GM18508 (cell line): ENCODE measurements around the gene SPPL2B.

Experiments
- ATAC-seq: cut with Tn5 transposase; IDR thresholded peaks from one replicate; pipeline ENCODE4 v1.9.1; 2021; ENCODE audit warnings: moderate number of reproducible peaks; ENCODE audit not compliant: insufficient read depth, unreplicated experiment

SPPL2B gene

DNA sequence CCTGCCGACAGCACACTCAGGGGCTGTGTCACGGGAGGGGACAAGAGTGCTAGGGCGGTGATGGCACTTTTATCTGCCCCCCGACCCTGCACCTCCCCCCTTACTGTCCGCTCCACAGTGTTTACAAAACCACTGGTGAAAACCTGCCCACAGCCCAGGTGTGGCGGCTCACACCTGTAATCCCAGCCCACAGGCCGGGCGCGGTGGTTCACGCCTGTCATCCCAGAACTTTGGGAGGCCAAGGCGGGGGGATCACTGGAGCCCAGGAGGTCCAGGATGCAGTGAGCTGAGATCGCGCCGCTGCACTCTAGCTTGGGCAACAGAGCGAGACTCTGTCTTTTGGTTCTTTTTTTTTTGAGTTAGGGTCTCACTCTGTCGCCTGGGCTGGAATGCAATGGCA is 32.3 kb upstream of the SPPL2B start:
- no peak for ATAC-seq

DNA sequence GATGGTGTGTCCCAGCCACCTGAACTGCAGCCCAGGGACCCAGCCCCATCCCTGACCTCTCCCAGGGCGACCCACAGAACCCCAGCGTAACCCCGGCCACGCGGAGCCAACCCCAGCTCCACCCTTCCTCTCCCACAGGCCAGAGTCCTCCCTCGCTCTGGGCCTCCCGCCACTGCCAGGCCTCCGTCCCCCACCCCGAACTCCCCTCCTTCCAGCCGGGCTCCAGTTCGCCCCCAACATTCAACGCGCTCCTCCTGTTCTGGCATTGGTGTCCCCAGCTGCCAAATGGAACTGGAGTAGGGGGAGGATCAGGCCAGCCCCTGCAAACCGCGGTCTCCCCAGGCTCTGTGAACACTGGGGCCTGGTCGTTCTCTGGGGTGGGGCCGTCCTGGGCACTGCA is 28.0 kb upstream of the SPPL2B start:
- no peak for ATAC-seq

DNA sequence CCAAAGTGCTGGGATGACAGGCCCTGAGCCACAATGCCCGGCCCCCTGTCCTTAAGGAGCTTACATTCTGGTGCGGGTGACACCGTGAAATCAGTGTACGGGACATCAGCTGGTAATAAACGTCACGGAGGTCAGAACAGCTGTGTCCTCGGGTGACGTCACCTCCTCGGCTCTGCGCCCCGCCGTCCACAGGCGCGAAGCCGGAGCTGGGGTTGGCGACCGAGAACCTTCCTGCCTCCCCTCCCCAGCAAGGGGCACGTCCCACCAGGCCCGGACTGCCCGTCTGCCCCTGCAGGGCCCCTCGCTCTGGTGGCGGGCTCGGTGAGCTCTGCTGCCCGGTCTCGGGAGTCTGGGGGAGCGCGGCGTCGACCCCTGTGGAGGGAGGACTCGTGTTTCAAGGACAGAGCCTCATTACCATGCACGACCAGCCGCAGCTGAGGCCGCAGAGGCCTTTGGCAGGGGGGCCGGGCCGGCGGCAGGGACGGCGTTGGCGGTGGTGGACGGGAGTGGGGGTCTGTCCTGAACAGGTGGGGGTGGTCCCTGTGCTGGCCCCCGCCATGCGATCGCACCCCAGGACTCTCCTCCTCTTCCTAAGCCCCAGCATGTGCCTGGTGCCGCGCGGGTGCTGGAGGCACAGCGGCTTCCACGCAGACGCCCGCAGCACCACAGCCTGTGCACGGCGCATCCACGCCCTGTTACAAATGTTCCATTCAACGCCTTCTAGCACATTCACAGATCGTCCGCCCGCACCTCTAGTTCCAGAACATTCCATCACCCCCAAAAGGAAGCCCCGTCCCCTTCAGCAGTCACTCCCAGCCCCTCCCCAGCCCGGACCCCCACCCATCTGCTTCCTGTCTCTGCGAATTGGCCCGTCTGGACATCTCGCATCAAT is 25.9 kb upstream of the SPPL2B start:
- no peak for ATAC-seq

DNA sequence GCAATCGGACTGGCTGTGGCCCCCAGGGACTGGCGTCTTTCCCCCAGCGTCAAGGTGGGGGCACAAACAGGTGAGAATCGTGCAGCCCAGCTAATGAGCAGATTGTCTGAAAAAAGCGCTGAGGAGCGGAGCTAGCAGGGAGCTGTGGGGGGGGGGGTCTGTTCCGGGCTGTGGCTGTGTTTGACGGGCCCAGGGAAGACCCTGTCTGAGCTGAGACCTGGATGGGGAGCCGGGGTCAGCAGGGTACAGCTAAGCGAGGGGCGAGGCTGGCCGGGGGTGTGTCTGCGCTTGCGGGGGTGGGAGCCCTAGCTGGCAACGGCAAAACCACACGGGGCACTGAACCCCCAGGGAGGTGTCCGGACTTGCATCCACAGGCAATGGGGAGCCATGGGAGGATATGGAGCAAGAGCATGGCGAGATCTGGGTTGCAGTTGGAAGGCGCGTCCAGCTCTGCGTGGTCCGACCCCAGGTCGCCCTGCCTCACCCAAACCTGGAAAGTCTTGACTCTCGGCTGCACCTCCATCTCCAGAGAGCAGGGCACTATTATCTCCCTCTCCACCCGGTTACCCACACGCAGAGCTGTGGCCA is 25.2 kb upstream of the SPPL2B start:
- no peak for ATAC-seq

DNA sequence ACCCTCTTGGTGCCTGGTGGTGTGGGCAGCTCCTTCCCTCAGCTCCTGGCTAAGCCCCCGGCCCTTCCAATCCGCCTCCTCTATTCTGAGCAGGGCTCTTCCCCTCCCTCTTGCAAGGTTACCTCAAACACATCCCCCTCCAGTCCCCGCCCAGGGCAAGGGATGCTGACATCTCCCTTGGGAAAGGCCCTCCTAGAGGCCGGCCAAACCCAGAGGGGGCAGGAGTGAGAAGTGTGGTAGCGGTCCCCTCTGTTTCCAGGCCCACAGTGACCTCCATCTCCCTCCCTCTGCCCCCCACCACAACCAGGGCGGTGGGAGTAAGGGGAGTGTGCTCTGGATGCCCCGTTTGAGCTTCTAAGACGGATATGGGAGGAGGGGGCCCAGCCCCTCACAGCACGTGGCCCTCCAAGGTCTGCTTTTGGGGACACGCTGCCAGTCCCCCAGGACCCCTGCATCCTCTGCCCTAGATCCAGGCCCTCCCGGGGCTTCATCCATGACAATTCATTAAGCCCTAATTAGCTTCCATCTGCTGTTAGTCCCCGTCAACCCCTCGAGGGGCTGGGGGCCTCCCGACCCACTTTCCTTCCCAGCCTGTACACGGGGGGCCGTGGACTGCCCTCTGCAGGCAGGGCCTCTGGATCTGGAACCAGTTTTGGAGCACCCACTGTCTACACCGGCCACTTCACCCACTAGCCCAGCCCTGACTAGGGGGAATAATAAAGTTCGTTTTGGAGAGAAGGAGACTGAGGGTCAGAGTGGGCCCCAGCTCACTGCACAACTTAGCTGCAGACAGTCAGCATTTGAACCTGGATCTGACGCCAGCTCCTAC is 22.8 kb upstream of the SPPL2B start:
- ATAC-seq = no peak

DNA sequence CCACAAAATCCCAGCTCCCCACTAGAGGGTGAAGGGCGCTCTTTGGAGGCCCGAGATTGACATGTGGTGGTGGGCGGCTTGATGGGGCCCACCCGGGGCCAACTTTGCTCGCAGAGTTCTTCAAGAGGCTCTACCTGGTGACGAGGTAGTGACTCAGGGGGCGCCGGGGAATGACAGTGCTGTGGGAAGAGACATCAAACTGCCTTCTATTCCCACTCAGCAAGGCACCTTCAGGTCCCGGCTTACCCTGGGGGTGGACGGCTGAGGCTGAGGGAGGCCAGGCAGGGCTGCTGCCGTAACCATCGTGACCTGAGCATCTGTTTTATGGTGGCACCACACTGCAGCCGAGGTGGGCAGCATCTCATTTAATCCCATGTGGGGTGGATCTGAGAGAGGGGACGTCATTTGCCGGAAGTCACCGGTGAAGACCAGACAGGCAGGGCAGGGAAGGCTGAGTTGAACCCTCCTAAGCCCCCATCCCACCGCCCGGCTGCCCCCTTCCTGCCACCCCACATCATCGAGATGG is 22.1 kb upstream of the SPPL2B start:
- ATAC-seq = no peak

DNA sequence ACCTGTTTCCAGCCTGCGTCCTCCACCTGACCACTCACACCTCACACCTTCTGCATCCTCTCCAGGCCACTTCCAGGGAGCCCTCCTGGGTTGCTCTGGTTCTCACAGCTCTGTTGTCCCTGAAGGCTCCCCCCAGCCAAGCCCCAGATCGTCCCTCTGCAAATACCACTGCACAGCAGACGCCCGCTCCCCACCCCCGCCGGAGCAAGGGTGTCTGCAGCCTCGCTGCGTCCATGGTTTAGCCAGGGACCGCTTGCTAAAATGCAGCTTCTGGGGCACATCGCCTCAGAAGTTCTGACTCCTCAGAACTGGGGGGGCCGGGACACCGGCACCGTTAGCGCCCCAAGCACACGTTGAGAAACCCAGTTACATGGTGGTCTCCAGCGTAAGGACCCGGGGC is 21.5 kb upstream of the SPPL2B start:
- ATAC-seq = no peak

DNA sequence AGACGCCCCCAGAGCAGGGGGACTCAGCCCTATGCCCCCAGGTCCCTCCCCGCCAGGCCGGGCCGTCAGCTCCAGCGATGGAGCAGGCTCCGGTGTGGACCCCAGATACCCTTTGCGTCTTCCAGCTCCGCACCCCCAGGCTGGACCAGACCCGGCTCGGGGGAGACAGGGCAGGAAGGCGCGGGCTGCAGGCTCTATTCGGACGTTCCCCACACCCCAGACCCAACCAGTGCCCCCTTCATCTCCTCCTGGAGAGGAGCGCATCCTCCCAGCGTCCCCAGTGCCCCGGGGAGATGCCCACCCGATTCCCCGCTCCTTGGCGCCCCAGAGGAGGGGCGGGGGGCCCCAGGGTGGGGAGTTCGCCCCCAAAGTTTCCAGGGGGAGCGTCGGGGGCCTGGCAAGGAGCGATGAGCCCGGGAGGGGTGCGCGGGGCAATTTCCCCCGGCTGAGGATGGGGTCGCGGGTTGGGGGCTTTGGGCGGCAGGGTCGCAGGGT is 20.9 kb upstream of the SPPL2B start:
- ATAC-seq = no peak

DNA sequence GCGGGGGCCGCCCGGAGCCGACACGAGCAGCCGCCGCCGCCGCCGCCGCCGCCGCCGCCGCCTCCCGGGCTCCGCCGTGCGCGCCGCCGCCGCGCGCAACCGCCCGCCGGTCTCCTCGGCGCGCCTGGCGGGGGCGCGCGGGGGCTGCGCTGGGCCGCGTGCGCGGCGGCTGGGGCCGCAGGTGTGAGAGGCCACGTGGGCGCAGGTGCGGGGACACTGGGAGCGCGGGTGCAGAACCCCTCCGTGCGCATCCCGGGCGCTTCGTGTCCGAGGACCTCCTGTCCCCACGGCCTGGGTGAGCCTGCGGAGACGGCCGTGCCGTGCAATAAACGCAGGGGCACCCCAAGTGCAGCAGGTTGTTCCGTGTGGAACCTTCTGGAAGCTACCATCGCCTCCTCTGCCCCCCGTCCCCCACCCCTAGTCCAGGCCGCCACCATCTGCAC is 20.3 kb upstream of the SPPL2B start, which contains the start of gene LINGO3:
TSS of gene LINGO3 (minus strand) at position 41 of the 443 bp plus-strand sequence. CDS start 16,378 bp downstream, outside the sequence.
- no peak for ATAC-seq

DNA sequence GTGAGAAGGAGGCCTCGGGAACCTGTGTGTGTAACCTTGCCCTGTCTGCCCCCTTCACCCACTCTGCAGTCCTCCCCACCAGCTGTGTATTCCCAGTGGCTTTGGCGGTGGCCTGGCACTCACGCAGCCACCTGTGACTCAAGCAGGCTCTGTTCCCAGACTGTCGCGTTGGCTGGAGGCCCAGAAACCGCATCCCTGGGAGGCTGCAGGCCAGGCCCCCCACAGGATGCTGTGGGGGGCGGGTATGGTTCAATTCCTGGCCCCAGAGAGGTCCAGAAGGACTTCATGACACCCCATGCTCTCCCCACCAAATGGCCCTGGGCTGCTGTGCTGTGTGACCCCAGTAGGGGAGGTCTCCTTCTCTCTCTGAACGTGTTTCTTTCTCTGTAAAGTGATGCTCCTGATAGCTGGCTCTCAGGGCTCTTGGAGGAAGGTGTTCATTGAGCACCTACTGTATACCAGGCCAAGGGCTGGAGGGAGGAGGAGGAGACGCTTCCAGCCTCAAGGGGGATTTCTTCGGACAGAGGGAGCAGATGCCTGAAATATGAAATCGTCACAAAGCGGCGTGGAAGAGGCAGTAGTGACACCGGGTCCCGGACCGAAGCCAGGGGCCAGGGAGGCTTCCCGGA is 18.6 kb upstream of the SPPL2B start:
- ATAC-seq = no peak

DNA sequence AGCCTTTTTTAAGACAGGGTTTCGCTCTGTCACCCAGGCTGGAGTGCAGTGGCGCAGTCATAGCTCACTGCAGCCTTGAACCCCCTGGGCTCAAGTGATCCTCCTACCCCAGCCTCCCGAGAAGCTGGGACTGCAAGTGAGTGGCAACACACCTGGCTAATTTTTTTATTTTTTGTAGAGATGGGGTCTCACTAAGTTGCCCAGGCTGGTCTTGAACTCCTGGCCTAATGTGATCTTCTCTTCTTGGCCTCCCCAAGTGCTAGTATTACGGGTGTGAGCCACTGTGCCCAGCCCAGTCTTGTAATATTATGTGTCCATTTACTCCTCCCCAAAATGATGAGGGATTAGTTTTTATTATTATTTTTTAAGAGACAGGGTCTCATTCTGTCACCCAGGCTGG is 17.4 kb upstream of the SPPL2B start:
- no peak for ATAC-seq

DNA sequence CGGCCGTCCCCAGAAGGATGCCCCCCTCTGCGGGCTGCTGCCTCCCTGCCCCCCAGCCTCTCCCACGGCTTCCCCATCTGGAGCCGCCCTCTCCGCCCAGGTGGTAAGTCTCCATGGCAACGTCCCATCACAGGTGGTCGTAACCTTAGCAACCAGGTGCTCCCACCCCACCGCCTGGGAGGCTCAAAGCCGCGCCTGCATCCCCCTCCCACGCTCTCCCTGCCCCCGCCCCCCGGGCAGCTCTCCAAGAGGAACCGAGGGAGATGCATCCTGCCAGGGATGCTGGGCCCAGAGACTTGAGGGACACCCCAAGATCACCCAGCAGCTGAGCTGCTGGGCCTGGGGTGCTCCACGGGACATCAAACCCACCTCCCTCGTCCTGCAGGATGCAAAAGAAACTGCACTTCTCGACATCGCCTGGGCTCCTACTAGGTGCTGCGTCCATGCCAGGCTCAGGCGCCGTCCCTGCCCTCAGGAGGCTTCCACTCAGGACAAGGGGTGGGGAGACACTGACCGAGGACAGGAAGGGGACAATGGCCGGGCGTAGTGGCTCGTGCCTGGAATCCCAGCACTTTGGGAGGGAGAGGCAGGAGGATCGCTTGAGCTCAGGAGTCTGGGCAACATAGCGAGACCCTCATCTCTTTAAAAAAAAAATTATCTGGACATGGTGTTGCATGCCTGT is 15.5 kb upstream of the SPPL2B start:
- ATAC-seq = no peak

DNA sequence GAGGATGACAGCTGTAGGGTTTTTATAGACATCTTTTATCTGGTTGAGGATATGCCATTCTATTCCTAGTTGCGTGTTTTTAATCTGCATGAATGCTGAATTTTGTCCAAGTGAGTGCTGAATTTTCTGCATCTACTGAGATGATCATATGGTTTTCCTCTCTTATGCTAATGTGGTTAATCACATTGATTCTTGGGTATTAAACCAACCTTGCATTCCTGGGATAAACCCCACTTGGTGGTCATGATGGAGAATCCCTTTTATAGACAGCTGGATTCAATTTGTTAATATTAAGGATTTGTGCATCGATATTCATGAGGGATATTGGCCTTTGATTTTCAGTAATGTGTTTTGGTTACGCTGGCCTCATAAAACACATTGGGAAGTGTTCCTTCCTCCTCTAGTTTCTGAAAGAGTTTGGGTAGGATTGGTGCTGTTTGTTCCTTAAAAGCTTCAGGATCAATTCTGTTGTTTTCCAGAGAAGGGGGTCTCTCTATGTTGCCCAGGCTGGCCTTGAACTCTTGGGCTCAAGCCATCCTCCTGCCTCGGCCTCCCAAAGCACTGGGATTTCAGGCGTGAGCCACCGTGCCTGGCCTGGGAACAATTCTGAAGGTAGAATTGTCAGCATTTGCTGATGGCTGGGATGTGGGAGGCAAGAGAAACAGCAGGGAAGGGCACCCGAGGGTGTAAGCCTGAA is 13.2 kb upstream of the SPPL2B start:
- ATAC-seq = no peak

DNA sequence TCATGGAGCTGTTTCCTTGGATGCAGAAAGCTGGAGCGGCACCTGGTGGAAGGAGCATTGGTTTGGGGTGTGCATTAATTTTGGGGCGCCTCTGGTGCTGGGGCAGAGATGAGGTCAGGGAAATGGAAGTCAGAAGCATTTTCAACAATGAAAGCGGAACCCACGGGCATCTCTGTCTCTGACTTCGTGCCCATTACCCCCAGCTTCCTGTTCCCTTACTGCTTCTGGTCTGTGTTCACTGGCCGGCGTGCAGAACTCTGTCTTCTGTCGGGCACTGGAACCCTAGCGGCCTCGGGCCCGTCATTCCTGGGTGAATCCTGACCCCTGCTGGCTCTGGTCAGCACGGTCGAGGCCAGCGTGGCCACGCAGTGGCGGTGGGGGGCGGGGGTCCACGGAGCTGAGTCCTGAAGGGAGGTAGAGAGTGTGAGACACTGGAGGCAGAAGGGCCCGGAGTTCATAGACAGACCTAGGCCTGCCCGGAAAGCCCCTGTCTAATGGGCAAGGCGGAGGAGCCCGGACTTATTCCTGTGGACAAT is 12.6 kb upstream of the SPPL2B start:
- no peak for ATAC-seq

DNA sequence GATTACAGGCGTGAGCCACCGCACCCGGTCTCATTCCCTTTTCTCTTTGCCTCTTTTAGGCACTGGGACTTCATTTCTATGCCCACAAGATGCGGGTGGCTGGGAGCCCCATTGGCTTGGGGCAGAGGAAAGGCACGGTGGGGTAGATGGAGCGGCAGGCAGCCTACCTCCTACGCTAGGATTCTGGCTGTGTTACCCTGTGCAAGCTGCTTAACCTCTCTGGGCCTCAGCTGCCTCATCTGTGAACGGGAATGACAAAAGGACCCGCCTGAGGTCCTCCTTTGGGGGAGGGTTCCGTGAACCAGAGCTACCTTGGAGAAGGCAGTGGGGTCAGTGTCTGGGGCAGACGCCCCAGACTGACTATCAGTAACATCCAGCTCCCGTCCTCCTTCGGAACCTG is 11.2 kb upstream of the SPPL2B start:
- no peak for ATAC-seq

DNA sequence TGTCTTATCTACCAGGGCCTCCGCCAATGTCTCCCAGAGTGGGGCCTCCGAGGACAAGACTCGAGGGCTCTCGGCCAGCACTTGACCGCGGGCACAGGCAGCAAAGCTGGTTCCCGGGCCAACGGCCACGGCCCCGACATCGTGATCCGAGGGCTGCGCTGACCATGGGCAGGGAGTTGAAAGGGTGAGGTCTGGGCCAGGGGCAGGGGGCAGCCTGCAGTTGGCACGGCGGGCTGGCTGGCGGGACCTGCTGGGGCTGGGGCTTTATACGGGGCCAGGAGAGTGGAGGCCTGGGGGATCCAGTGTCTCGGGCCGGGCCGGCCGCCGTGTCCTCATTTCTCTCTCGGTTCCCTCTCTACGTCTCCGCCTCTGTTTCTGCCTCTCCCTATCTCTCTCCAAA is 10.7 kb upstream of the SPPL2B start:
- no peak for ATAC-seq

DNA sequence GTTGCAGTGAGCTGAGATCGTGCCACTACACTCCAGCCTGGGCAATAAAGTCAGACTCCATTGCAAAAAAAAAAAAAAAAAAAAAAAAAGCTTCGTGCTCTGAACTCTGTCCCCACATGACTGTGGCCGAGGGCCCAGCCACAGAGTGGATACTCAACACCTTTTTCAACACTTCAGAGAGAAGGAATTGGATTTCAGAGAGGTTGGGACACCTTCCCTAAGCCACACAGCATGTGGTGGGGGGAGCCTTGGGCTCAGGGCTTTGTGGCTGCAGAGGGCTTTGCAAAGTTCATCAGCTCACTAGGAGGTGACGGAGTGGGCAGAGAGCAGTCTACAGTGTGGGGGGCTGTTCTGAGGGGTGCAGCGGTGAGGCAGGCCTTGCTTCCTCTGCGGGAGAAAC is 9.6 kb upstream of the SPPL2B start:
- ATAC-seq = no peak

DNA sequence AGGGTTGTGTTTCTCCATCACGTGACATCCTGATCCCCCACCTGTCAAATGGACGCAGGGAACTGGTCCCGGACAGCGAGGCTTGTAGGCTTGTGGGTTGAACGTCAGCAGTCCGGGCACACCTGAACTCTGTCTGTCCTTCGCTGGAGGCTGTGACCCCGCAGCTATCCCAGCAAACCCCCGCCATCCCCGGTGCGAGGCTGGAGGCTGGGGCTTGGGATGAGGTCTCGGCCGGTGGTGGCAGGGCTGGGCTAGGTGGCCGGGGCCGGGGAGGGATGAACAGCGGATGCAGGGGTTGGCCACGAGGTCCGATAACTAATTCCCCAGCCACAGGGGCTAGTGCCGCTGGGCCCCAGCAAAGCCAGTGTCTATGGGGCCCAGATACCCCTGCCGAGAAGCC is 8.9 kb upstream of the SPPL2B start:
- ATAC-seq = no peak

DNA sequence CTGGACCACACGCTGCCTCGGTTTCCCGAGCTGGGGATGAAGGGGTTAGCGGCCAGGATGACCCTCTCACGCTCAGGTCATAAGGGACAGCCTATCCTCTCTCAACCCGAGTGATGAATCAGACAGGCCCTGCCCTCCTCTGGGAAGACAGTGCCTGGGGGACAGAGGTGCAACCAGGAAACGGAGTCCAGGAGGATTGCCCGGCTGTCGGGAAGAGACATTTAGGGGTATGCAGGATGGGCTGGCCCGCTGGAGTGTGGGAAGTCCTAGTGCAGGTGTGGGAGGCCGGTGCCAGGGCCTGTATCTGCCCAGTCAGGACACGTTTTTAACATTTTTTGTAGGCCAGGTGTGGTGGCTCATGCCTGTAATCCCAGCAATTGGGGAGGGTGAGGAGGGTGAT is 8.4 kb upstream of the SPPL2B start:
- ATAC-seq = no peak
